Stimulated activated CD8-positive, alpha-beta memory T cell treated with anti-CD3 and anti-CD28 coated beads, Interleukin-7, amount 100 ng/mL, for 1 hour (primary cell): Measurements from ENCODE around the gene CDRT4.
"Not testable (repeated sequence)": the region's sequence is repeated elsewhere in the genome, so short reads cannot be mapped to it uniquely, and the experiment has no call there.

Experiments
- DNase-seq, 2 donors: peaks; one replicate each; pipeline ENCODE4 v3.0.0-alpha.2; 2020; ENCODE audit warnings: low read depth in 2 of 2

CDRT4 gene

DNA sequence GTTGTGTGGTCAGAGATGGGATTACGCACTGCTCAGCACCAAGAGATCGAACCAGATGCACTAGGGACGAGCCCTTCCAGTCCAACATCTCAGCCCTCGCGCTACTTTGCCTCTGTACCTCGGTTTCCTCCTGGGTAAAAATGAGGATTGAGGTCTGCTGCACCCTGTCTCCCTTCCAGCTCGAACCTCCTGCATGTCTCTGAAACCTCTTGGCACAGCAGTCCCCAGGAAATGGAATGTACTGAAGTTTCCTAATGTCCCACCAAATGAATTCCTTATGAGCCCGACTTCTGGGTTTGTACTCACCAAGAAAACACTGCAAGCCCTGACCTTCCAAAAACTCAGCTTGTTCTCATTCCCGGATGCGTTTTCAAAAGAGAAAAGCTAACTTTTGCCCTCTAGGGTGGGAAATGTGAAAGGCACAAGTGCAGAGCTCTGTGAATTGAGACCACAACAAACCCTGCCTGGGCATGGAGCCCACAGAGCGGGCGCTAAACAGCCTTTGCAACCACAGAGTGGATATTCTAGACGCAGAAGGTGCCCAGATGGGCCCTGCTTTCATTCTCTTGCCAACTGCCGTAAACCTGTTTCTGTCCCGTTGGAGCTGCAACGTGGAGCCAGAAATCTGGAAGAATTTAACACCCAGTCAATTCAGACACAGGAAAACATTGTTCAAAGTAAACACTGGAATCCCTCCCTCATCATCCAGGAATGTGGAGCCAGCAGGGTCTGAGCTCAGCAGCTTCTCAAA, 10.3 kb downstream of the CDRT4 start:
- no peak for DNase-seq

DNA sequence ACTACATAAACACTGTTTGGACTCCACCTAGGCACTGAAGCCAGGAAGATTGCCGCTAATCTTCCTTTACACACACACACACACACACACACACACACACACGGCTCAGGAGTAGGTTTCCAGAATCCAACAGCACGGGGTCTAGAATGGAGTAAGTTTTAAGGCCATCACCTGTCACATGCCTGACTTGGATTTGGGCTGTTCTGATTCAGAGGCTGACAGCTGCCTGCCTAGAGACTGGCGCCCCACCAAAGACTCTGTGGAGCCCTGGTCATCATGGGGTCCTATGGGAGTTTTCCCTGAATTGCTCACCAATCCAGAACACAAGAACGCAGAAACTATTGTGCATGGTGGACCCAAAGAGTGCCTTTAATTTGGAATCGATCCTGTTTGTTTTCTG, 10.9 kb downstream of the CDRT4 start:
- DNase-seq, result no peak

DNA sequence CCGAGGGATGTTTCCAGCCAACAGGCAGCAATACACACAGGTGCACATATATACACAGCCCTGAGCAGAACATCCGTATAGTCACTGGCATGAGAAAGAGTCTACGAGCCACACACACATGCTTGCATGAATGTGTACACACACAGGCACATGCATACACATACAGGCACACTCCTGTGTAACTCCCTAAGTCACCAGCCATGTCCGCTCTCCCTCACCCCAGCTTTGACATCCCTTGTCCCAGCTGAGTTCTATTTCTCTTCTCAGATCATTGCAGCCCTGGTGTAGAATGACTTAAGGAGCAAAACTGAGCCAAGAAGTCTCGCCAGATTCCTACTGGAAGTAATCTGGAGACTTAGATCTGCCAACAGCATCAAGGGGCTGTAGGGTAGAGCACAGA, 13.1 kb downstream of the CDRT4 start:
- no peak for DNase-seq

DNA sequence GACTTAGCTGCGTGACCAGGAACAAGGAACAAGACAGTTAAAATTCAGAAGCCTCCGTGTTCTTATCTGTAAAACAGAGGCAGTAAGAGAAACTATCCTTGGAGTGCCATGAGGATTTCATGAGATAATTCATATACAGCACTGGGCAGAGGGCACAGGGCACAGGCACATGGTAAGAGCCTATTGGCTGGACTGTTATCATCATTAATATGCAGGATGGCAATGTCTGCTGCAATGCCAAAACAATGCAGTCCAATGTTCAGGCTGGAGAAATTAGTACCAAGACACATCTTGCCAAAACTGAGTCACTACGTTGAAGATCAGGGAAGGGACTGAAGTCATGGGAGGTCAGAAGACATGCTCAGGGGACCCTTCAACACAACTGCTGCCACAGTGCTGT, 13.6 kb downstream of the CDRT4 start:
- DNase-seq, result no peak

DNA sequence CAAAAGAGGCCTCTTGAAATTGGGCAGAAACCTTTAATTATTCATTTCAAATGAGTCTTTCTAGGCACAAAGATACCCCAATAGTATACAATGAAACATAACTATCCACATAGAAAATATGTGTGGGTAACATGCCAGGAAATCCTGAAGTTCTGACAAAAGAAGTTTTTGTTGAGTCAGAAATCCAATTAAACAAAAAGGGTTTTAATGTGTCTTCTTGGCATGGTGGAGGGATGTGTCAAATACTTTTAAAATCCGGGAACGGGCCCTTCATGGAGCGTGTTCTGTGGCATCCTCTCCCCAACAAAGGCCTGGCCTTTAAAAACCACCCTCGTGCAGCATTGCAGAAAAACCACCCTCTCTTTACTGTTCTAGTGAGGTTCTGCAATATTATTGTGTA, 14.2 kb downstream of the CDRT4 start:
- no peak for DNase-seq

DNA sequence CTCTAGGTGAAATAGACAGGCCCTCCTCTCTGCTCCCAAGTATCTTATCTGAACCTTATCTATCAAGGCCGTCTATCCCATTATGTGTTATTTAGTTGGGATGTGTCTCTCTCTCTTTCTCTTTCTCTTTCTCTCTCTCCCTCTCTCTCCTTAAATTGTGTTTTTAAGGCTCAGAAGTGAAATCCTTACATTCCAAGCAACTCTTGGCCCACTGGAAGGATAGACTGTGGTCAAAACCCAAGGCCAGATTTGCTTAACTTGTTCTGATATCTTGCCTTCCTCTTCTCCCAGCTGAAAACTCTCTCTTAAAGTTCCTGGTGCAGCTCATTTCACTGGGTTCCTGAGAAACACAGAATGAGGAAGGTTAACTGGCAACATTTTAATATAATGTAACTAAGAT, 14.7 kb downstream of the CDRT4 start:
- DNase-seq, result no peak

DNA sequence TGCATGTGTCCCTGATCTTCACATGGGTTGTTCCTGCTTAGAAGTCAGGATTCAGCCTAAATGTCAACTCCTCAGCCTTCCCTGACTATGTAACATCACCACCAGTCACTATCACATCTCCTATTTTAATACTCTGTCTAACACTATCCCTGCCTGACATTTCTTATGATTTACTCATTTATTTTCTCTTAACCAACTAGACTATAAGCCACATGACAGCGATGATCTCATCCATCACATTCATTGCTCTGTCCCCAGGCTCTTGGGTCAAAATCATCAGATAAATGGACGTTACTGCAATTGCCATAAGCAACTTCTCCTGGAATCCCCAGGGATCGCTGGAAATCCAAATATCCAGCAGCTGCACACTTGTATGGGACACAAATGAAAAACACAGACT, 15.7 kb downstream of the CDRT4 start:
- no peak for DNase-seq

DNA sequence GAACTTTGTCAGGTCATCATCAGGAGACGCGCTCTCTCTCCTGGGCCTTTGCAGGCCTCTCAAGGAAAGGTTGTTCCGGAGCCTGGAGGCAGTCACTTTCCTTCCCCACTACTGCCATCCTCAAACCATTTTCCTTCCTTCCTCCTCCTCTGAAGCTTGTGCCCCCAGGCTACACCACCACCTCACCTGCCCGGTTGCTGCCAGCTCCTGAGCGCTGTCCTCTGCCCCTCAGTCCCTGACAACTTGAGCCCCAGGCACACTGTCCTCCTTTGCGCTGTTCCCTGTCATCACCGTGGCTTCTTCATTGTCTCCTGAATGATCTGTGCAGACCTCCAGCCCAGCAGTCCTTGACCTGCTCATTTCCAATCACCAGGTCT, 18.9 kb downstream of the CDRT4 start:
- DNase-seq, result no peak

DNA sequence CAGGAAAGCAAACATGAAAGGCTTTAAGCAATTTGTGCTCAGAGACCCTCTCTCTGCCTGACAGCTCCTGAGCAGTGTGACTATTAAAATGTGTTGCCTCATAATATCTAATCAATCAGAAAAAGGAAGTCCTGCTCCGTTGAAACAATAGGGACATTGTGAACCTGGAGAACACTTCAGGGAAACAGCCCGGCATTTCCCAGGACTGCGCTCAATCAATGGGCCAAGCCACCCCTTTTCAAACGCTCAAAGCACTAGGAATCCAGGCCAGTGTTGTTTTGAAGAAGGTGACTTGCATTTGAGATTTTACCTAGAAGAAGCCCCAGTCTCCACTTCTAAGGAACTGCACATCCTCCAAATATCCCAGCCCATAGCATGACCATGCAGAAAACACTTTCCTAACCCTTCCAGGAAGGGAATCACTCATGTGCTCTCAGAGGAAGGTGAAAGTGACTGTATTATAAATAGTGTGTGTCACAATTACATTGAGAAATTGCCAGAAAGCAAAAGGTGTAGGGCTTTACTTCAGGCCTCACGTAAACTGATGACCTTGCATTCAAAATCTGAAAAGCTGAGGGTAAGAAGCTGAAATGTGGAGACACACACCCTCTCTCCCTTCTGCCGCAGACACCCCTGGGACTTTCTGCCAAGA, 19.4 kb downstream of the CDRT4 start:
- no peak for DNase-seq

DNA sequence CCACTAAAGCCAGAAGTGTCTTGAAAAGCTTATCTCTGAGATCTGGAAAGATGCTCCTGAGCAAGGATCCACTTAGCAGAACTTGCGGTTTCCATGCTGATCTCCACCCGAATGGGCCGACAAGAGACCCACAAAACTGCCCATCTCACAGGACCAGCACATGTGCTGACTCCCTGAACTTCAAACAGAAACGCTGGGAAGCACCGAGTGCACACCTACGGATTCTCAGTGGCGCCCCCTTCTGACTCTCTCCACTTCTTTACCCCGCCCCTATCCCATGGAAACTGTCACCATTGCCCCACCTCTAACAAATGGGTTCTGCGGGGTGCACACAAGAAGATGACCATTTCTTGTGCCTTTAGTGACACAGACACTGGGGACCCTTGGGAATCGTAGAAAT, 21.4 kb downstream of the CDRT4 start:
- DNase-seq, result no peak

DNA sequence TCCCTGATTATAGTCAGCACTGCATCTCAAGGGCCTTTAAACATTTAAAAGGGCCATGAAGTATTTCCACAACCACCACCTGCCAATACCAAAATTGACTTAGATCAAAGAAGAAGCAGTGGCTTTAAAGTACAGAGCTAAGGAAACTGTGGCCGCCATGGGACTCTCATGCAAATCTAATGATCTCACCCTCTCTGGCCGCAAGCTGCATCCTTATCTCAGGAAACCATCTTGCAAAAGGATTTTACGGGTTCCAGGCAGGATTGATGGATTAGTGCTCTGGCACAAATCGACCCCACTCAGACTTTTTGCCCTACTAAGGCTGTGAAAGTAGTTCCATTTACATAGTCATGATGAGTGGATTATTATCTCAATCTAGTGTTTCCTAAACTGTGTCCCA, 22.6 kb downstream of the CDRT4 start:
- no peak for DNase-seq

DNA sequence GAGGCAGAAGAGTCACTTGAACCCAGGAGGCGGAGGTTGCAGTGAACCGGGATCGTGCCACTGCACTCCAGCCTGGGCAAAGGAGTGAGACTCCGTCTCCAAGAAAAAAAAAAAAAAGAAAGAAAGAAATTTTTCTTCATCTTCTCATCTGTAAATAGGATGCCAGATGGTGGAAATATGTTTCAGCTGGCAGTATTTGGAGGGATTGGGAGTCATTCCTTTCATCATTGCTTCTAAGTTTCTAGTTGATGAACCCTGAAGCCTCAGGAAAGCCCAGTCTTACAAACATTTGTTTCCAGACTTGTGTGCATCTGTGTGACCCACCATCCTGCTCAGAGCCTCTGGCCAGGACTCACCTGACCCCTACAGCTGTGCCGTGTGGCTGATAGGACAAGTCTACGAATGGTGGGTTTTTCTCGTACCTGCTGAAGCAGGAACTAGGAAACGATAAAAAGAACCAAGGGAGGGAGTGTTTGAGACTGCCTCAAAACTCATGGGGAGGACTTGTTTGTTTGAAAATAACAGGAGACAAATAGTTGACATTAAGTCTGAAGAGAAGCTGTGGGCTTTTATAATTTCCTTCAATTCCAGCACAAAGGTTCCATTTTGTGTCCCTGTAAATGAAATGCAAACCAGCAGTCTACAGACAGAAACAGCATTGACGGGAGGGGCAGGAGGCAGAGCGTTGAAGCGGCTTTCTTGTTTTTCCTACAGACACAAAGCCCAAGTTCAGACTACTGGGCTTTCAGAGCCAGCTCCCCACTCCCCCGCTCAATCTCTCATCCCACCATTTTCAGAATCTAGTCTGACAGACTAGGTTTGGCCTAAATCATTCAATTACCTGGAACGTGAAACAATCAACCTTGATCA, 24.9 kb downstream of the CDRT4 start:
- DNase-seq, result no peak

DNA sequence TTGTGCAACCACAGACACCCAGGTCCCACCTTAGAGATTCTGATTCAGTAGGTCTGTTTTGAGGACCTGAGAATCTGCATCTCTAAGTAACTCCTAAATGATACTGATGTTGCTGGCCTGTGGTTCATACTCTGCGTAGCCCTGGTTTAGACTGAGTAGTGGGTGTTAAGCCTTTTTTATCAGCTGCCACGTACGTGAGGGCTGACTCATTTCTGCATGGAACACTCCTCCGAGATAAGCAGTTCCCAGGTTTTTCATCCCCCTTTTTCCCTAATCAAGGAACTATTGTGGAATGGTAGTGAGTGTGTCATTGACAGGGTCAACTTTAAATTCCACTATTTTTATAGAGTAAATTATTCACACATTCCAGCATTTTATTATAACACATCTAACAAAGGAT, 26.1 kb downstream of the CDRT4 start:
- DNase-seq, result no peak

DNA sequence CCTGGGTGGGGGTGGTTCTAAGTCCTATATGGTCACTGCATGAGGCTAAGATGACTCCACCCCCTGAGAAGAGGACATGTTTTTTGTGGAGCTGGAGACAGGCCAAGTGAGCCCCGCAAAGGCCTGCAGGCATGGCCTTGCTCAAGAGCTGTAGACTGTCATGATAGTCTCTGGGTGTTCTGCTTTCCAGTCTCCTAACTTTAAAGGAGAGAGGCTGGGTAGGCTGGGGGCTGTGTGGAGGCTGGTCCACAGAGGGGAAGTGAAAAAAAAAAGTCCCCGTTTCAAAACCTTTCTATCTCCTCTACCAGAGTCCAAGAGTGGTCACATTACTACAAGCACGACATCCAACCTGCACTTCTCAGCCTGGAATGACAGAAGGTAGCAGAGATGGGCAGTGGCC, 27.1 kb downstream of the CDRT4 start:
- DNase-seq, result no peak

DNA sequence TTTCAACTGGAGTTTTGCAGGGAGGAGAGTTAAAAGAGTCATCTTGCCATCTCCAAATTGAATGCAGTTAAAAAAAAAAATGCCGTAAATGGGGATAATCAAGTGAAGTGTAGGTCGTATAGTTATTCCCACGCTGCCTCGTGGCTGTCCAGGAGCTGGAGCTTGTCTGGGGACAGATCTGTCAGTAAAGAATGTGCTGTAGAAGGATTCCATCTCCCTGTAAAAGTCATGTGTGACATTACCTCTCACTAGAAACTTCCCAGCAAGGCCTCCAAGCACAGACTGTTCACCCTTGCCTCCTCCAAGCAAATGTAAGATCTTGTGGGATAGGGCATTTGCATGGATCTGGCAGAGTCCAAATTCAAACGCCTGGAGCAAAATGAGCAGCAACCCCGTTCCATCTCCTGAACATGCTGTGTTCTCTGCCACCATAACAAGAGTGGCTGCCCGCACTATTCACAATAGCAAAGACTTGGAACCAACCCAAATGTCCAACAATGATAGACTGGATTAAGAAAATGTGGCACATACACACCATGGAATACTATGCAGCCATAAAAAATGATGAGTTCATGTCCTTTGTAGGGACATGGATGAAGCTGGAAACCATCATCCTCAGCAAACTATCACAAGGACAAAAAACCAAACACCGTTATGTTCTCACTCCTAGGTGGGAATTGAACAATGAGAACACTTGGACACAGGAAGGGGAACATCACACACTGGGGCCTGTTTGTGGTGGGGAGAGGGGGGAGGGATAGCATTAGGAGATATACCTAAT, 28.0 kb downstream of the CDRT4 start:
- not testable (repeated sequence) for DNase-seq

DNA sequence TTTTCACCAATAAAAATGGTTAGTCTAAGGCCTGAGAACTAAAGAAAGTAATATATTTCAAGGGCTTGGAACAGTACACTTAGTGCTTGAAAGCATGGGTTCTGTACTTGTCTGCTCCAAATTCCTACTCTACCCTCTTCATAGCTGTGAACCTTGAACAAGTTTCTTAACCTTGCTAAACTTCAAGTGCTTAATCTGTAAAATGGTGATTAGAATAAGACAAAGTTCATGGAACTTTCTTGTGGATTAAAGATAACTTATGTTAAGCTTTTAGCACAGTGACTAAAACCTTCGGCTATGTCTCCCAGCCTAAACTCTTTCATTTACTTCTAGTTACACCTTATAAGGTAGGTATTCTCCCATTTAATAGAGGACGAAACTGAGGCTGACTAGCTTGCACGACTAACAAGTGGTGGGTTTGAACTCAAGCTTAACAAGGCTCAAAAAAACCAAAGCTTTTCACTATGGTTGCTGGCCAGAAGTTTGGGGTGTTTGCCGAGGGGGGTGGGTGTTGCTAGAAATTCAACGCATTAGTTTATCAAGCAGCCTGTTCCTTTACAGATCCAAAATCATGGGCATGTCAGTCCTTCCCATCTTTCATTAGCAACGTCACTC, 28.8 kb downstream of the CDRT4 start:
- no peak for DNase-seq

DNA sequence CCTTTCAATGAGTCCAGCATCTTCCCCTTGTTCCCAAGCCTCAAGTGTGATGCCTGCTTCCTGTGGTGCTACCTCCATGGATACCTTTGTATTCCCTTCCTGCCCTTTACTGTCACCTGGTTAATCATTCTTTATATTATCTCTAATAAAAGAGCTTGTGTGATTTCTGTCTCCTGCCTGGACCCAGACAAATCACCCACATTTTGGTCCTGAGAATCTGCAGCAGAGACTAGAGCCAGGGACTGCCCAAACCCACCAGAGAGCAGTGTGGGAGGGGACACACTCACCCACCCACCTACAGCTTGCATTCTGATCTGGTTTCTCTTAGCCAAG, 30.2 kb downstream of the CDRT4 start:
- DNase-seq, result no peak

DNA sequence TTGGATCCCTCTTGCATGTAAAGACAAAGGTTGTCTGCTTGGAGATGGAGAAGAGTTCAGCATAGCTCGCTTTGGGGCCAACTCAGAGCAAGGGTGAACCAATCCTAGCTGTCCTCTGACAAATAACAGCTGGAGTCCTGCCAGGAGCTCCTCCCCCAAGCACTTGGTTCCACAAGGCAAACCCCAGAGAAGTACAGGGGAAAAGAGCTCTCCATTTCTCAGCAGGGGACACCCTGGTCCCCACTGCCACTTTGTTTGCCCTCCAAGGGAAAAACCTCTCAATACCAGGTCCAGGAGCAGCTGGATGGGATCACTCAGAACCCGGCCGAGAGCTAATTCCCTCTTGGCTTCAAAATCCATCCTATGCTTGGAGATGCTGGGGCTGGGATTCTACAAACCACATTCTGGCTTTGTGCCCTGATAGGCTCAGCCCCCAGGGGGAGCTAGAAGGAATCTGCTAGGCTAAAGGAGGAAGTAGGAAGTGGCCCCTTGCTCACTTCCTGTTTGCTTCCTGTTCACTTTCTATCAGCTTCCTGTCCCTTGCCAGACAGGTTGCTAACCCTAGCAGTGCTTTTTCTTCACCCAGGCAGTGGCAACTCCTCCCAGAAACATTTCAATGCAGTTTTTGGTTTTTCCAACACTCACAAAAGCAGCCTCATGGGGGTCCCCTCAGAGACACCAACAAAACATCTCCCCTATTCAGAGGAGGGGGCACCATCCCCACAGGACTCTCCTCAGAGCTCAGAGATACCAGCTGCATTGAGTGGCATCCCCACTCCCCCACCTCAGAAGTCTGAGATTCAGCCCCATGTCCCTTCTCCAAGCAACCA, 30.7 kb downstream of the CDRT4 start:
- DNase-seq, result no peak

DNA sequence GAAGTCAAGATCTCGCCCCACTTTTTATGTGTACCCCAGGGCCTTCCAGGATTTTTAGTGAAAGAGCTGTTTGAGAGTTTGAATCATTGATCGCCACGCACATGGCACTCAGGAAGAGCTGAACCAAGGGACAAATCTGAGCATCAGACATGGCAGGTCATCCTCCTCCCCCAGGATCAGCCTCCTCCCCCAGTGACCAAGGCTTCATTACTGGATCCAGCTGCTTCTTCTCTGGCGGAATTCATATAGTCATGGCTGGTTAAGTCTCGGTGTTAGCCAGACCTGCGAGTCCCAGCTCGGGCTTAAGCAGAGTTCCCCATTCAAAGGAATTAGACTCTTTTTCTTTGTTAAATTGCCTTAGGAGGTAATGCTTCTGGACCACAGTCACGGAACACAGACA, 32.5 kb downstream of the CDRT4 start:
- no peak for DNase-seq

DNA sequence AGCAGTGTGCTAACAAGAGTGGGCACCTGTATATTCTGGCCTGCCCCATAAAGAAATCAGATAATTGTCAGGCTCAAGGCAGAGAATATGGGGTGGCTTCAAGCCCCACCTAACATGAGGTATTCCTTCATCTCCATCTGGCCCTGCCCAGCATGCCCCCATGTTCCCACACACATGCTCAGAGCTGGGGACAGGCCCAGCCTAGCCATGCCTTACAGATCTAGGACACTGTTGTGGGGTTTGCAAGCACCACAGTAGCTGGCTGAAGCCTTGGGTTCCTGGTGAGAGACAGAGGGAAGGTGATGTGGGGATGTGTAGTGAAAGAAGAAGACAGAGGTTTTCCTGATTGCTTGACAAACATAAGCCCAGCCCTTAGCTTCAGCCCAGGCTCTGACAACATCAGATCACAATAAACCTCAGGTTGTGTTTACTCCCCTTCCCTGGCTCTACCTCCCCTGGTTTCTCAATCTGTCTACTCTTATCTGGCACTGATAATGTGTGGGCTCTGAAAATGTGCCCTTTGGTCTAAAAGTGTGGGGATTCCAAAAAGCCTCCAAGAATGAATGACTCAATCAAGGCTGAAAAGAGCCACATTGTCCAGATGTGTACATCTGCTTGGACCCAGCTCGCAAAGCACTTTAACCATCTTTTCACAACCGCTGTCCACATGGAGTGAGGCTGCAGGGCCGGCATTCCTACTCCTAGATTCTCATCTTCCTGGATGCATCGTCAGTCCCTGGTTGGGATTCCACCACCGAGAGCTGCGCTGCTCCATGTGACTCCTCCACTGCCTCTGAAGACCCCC, 34.4 kb downstream of the CDRT4 start:
- no peak for DNase-seq
